Measurements from ENCODE around the gene ADK.
A peak's percentile ranks its signal among the peaks of the same experiment; 100 is the strongest.
"Not testable (repeated sequence)": the region's sequence is repeated elsewhere in the genome, so short reads cannot be mapped to it uniquely, and the experiment has no call there.

The ADK gene

GRCh38 chr10:74474022-74474713 lies 323.1 kb downstream of the ADK start:
- H3K27ac Mint-ChIP-seq: no peak overlapping the region
- no peak for ATAC-seq (replicated peaks)
- H3K4me1 Mint-ChIP-seq (ENCODE audit: low read depth in 2 of 2): peaks cover 2 to 4% of the 10 kb centered on the region in 2 donors

GRCh38 chr10:74476162-74476706 lies 325.2 kb downstream of the ADK start:
- H3K9me3 Mint-ChIP-seq; H3K36me3 Mint-ChIP-seq (ENCODE audit: insufficient read depth); H3K4me1 Mint-ChIP-seq (ENCODE audit: low read depth in 2 of 2); DNase-seq; H3K27me3 Mint-ChIP-seq; H3K27ac Mint-ChIP-seq; H3K4me3 Mint-ChIP-seq; ATAC-seq (replicated peaks): not testable (repeated sequence)

More at GRCh38 chr10:74474022-74474713, 323.1 kb downstream of the ADK start:
- no peak overlapping the region for H3K4me3 Mint-ChIP-seq
- no peak for DNase-seq
- H3K27me3 Mint-ChIP-seq: no peaks in the 10 kb centered on the region
- peaks cover 4% of the 10 kb centered on the region for H3K36me3 Mint-ChIP-seq (ENCODE audit: insufficient read depth)
- H3K9me3 Mint-ChIP-seq: no peaks in the 10 kb centered on the region

DNA sequence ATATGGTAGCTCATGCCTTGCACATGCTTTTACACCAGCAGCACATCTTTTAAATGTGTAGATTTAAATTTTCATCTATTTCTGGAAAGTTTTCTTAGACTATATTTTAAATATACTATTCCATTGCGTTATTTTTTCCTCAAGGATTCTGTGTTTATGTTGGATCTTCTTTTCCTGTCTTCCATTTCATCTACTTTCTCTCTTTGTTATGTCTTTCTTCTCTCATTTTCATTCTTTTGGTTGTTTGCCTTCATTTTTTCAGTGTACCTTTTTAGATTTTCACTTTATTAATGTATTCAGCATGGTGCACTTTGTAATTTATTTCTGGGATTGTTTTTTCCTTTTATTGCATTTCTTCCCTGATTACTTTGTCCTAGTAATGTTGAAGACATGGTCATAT lies 329.8 kb downstream of the ADK start:
- H3K36me3 Mint-ChIP-seq (ENCODE audit: insufficient read depth): peaks cover 10% of the 10 kb centered on the region
- no peak overlapping the region for H3K27ac Mint-ChIP-seq
- H3K27me3 Mint-ChIP-seq: no peaks in the 10 kb centered on the region
- ATAC-seq (replicated peaks): no peak
- peaks cover 0 to 3% of the 10 kb centered on the region in 2 donors for H3K9me3 Mint-ChIP-seq
- DNase-seq: no peak
- H3K4me3 Mint-ChIP-seq: no peak overlapping the region
- peaks cover 0 to 2% of the 10 kb centered on the region in 2 donors for H3K4me1 Mint-ChIP-seq (ENCODE audit: low read depth in 2 of 2)

DNA sequence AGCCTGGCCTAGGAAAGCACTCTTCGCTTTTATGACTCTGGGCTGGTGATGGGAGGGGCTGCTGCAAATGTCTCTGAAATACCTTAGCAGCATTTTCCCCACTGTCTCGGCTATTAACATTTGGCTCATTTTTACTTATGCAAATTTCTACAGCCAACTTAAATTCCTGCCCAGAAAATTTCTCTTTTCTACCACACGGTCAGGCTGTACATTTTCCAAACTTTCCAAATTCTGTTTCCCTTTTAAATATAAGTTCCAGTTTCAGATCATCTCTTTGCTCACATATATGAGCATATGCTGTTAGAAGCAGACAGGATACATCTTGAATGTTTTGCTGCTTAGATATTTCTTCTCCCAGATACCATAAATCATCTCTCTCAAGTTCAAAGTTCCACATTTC lies 332.3 kb downstream of the ADK start:
- no peak for DNase-seq
- Mint-ChIP-seq H3K9me3 (peaks cover 0 to 3% of the 10 kb centered on the region in 2 donors), H3K36me3 (ENCODE audit: insufficient read depth) (peaks cover 10% of the 10 kb centered on the region), H3K4me3 (no peak overlapping the region), H3K27me3 (no peaks in the 10 kb centered on the region), H3K27ac (no peak overlapping the region), H3K4me1 (ENCODE audit: low read depth in 2 of 2) (peaks cover 0 to 2% of the 10 kb centered on the region in 2 donors)
- no peak for ATAC-seq (replicated peaks)

- no peak for DNase-seq
- H3K27me3 Mint-ChIP-seq: no peaks in the 10 kb centered on the region
- peaks cover 6% of the 10 kb centered on the region for H3K36me3 Mint-ChIP-seq (ENCODE audit: insufficient read depth)
- no peak for ATAC-seq (replicated peaks)
- H3K9me3 Mint-ChIP-seq: peaks cover 0 to 3% of the 10 kb centered on the region in 2 donors
- H3K4me1 Mint-ChIP-seq (ENCODE audit: low read depth in 2 of 2): no peaks in the 10 kb centered on the region
- no peak overlapping the region for H3K4me3 Mint-ChIP-seq
- no peak overlapping the region for H3K27ac Mint-ChIP-seq
These were observed 334.3 kb downstream of the ADK start for GRCh38 chr10:74485283-74485682.

- Mint-ChIP-seq H3K27me3 (no peaks in the 10 kb centered on the region), H3K4me3 (no peak overlapping the region), H3K36me3 (ENCODE audit: insufficient read depth) (peaks cover 6% of the 10 kb centered on the region), H3K4me1 (ENCODE audit: low read depth in 2 of 2) (no peaks in the 10 kb centered on the region), H3K27ac (no peak overlapping the region), H3K9me3 (peaks cover 0 to 3% of the 10 kb centered on the region in 2 donors)
- DNase-seq: no peak
- no peak for ATAC-seq (replicated peaks)
These were observed 335.6 kb downstream of the ADK start for GRCh38 chr10:74486659-74487058.

DNA sequence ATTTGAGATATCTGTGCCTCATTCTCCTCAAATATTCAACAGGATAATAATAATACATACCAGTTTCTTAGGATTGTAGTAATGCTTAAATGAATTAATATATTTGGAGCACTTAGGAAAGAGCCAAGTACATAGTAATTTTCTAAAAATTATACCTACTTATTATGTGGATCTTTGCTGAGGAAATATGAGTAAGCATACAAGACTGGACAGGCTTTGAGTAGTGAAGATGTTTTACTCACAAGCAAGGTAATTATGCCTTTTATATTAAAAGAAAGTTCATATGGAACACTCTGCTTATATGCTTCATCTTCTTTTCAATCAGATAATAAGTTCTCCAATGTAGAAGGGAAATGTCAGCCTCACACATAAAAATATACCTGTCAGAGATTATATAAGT lies 337.9 kb downstream of the ADK start:
- no peaks in the 10 kb centered on the region for H3K36me3 Mint-ChIP-seq (ENCODE audit: insufficient read depth)
- H3K4me3 Mint-ChIP-seq: no peak overlapping the region
- H3K9me3 Mint-ChIP-seq: no peaks in the 10 kb centered on the region
- H3K27ac Mint-ChIP-seq: no peak overlapping the region
- H3K27me3 Mint-ChIP-seq: no peaks in the 10 kb centered on the region
- ATAC-seq (replicated peaks) (no peak), DNase-seq (no peak)
- no peaks in the 10 kb centered on the region for H3K4me1 Mint-ChIP-seq (ENCODE audit: low read depth in 2 of 2)

GRCh38 chr10:74490551-74490950 lies 339.5 kb downstream of the ADK start:
- Mint-ChIP-seq H3K27me3 (no peaks in the 10 kb centered on the region), H3K4me3 (no peak overlapping the region), H3K27ac (no peak overlapping the region), H3K36me3 (ENCODE audit: insufficient read depth) (no peaks in the 10 kb centered on the region), H3K9me3 (no peaks in the 10 kb centered on the region), H3K4me1 (ENCODE audit: low read depth in 2 of 2) (no peaks in the 10 kb centered on the region)
- DNase-seq (no peak), ATAC-seq (replicated peaks) (no peak)

GRCh38 chr10:74491014-74491413 lies 340.0 kb downstream of the ADK start:
- H3K27ac Mint-ChIP-seq: no peak overlapping the region
- H3K27me3 Mint-ChIP-seq: no peaks in the 10 kb centered on the region
- H3K4me1 Mint-ChIP-seq (ENCODE audit: low read depth in 2 of 2): no peaks in the 10 kb centered on the region
- ATAC-seq (replicated peaks) (no peak), DNase-seq (no peak)
- no peaks in the 10 kb centered on the region for H3K36me3 Mint-ChIP-seq (ENCODE audit: insufficient read depth)
- H3K9me3 Mint-ChIP-seq: no peaks in the 10 kb centered on the region
- H3K4me3 Mint-ChIP-seq: no peak overlapping the region

DNA sequence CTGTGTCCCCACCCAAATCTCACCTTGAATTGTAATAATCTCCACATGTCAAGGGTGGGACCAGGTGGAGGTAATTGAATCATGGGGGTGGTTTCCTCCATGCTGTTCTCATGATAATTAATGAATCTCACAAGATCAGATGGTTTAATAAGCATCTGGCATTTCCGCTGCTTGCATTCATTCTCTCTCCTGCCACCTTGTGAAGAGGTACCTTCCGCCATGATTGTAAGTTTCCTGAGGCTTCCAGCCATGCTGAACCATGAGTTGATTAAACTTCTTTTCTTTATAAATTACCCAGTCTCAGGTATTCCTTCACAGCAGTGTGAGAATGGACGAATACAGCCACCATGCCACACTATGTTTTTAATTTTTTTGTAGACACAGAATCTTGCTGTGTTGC lies 345.3 kb downstream of the ADK start:
- H3K36me3 Mint-ChIP-seq (ENCODE audit: insufficient read depth); H3K4me1 Mint-ChIP-seq (ENCODE audit: low read depth in 2 of 2); H3K27me3 Mint-ChIP-seq; ATAC-seq (replicated peaks); H3K27ac Mint-ChIP-seq; H3K9me3 Mint-ChIP-seq; DNase-seq; H3K4me3 Mint-ChIP-seq: not testable (repeated sequence)

- H3K4me3 Mint-ChIP-seq; H3K4me1 Mint-ChIP-seq (ENCODE audit: low read depth in 2 of 2); DNase-seq; H3K9me3 Mint-ChIP-seq; ATAC-seq (replicated peaks); H3K36me3 Mint-ChIP-seq (ENCODE audit: insufficient read depth); H3K27ac Mint-ChIP-seq; H3K27me3 Mint-ChIP-seq: not testable (repeated sequence)
These were observed 347.6 kb downstream of the ADK start for GRCh38 chr10:74498664-74499063.

DNA sequence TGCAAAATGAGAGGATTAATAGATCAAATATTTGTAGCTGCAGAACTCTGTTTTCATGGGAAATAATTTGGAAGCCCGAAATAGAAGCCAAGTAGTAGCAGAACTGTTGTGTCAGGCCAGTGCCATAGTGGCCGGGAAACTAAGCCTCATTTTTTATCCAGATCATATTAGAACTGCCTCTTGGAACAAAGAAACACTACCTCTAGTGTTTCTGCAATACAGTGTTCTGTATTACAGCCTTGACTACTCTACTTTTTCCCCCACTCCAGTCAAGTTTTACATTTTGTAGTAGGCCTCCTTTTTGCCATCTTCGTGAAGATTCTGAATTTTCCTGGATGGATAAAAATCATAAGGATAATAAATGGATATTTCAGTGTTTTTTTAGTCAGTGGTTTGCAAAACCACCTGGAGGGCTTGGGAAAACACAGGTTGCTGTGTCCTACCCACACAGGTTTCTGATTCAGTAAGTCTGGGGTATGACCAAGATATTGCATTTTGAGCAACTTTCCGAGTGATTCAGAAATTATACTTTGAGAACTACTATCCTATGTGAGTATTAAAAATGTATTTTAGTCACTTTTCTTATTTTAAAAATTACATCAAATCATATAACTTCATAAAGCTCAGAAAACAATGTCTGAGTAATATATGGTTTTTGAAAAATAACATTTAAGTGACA lies 349.1 kb downstream of the ADK start:
- no peaks in the 10 kb centered on the region for H3K36me3 Mint-ChIP-seq (ENCODE audit: insufficient read depth)
- H3K27me3 Mint-ChIP-seq: no peaks in the 10 kb centered on the region
- DNase-seq (no peak), ATAC-seq (replicated peaks) (no peak)
- no peaks in the 10 kb centered on the region for H3K9me3 Mint-ChIP-seq
- H3K27ac Mint-ChIP-seq: no peak overlapping the region
- H3K4me3 Mint-ChIP-seq: no peak overlapping the region
- H3K4me1 Mint-ChIP-seq (ENCODE audit: low read depth in 2 of 2): peaks cover 2 to 3% of the 10 kb centered on the region in 2 donors

DNA sequence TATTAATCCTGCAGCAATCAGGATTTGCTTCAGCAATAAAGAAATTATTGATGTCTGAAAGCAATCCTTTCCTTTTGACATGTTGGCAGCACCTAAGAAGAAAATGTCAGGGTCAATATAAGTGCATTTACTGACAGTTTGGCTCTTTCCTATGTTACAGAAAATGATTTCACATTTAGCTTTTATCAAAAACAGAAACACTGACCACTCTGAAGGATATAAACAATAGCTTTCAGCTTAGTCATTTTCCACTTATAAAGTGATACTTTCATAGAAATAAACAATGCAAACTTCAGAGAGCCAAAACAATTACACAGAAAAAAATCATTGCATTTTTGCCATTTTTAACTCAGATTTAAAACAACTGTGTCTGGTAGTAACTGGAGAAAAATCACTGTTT lies 349.8 kb downstream of the ADK start:
- H3K36me3 Mint-ChIP-seq (ENCODE audit: insufficient read depth): no peaks in the 10 kb centered on the region
- H3K27ac Mint-ChIP-seq: no peak overlapping the region
- no peak for ATAC-seq (replicated peaks)
- no peak overlapping the region for H3K4me3 Mint-ChIP-seq
- peaks cover 2 to 3% of the 10 kb centered on the region in 2 donors for H3K4me1 Mint-ChIP-seq (ENCODE audit: low read depth in 2 of 2)
- no peaks in the 10 kb centered on the region for H3K9me3 Mint-ChIP-seq
- DNase-seq: no peak
- no peaks in the 10 kb centered on the region for H3K27me3 Mint-ChIP-seq

GRCh38 chr10:74502963-74503608 lies 352.1 kb downstream of the ADK start:
- Mint-ChIP-seq H3K27me3 (no peaks in the 10 kb centered on the region), H3K27ac (peak overlapping the region in 1 of 2 donors; percentile 9), H3K4me3 (no peak overlapping the region), H3K4me1 (ENCODE audit: low read depth in 2 of 2) (peaks cover 2 to 3% of the 10 kb centered on the region in 2 donors), H3K9me3 (no peaks in the 10 kb centered on the region), H3K36me3 (ENCODE audit: insufficient read depth) (no peaks in the 10 kb centered on the region)
- DNase-seq (no peak), ATAC-seq (replicated peaks) (no peak)

All from effector memory CD8-positive, alpha-beta T cell (primary cell).